SKM-1 treated with dmso at 0.1 percent for 144 hours (cell line): ENCODE measurements around the gene PRR11.
A peak's percentile ranks its signal among the peaks of the same experiment; 100 is the strongest.
"Not testable (repeated sequence)": the region's sequence is repeated elsewhere in the genome, so short reads cannot be mapped to it uniquely, and the experiment has no call there.

Experiments used
- DNase-seq: peaks from one replicate; lab custom pipeline; 2025; ENCODE audit not compliant: unreplicated experiment; lab: John Stamatoyannopoulos, UW

The PRR11 gene

GRCh38 chr17:59151591-59151990, 4.0 kb upstream of the PRR11 start:
- no peak for DNase-seq

DNA sequence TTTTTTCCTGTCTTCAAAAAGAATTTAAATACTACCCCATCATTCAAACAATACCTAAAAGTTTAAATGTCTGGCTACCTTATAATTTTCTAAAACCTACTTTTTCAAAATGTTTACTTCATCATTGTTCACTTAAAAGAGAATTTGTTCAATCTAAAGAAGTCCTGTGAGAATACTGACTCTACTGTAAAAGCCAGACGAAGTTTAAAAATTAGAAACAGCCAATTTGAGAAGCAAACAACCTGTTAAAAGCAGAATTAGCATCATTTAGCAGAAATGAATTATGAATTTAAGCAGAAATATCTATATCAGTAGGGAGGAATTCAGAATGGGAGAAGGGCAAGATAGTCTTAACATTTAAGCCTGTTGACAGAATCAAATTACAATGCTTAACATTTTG, 2.6 kb upstream of the PRR11 start:
- DNase-seq = no peak

DNA sequence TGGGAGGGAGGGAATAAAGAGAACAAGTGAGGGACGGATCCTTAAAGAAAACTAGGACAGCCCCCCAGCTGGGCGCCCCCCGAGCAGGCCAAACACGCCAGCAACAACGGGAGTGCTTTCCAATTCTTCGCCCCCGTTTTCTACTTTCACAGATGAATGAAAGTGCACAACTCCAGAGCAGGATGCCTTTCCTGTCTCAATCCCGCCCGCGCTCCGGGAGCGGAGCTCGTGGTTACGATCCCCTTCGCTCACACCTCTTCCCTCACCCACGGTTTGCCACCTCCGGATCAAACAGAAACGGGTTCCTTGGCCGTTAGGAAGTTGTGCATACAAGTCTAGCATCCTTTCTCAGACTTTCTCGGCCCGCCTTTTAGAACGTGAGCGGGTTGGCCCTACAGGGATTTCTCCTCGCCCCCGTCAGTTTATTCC, 1.2 kb upstream of the PRR11 start:
- DNase-seq = peak; percentile 39

DNA sequence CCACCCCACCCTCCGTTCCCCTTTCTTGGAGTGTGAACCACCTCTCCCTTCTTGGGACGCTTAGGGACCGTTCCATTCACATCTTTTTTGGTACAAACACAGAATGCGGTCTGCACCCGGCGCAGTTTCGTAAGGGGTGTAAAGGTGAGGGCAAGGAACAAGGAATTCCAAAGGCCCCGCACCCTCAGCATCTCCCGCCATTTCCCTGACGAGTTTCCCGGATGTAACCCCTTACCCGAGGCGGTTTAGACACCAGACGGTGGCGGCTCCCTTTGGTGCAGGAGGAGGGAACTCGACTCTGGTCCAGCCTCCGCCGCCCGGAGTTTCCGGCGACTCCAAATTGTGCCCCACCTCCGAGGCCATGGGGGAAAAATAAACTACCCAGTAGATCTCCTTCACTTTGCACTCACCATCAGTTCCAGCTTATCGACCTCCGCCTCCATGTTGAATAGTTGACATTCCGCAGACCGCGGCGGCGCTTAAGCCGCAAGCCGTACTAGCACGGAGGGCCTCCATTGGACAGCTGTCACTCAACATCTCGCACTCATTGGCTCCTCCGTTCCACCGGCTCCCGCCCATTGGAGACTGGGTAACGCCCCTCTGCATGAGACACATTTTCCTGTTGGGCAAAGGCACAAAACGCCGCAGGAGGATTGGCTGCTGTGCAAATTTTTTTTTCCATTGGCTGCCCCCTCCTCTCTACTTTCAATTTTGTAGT, 666 bp upstream of the PRR11 start, which contains the start of gene SKA2:
TSS of gene SKA2 (minus strand) at position 466 of the 718 bp plus-strand sequence. CDS start at position 443, 23 bp downstream.
- DNase-seq = peak; percentile 83

DNA sequence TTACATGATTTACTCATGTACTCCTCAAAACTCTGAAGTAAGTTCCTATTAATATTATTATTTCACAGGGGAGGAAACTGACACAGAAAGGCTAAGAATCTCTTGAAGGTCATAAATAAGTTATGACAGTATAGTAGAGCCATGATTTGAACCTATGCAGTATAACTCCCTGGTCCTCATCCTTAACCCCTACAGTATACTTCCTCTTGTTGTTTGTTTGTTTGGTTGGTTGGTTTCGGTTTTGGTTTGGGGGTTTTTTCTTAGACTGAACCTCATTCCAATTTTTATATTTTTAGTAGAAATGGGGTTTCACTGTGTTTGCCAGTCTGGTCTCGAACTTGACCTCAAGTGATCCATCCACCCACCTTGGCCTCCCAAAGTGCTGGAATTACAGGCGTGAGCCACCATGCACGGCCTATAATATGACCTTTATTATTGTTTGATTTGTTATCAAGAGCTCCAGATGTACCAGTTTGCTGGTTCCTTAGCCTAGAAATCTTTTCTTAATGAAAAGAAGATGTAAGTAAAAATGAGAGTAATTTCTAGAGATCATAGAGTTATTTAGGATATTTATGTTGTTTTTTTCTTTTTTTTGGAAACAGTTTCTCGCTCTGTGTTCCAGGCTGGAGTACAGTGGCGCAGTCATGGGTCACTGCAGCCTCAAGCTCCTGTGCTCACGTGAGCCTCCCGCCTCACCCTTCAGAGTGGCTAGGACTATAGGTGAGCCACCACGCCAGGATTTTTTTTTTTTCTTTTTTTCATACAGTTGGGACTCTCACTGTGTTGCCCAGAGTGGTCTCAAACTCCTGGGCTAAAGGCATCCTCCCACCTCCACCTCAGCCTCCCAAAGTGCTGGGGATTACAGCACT, 4.8 kb downstream of the PRR11 start:
- DNase-seq = no peak

GRCh38 chr17:59161477-59161876, 5.9 kb downstream of the PRR11 start:
- DNase-seq = no peak

- DNase-seq = peak; percentile 2
These were observed 10.4 kb downstream of the PRR11 start for GRCh38 chr17:59165933-59166342.

DNA sequence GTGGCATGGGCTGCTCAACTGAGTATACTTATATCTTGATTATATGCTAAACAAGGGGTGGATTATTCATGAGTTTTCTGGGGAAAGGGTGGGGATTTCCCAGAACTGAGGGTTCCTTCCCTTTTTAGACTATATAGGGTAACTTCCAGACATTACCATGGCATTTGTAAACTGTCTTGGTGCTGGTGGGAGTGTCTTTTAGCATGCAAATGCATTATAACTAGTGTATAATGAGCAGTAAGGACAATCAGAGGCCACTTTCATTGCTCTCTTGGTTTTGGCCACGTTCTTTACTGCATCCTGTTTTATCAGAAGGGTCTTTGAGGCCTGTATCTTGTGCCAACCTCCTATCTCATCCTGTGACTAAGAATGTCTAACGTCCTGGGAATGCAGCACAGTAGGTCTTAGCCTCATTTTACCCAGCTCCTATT, 12.0 kb downstream of the PRR11 start:
- DNase-seq = no peak

GRCh38 chr17:59172436-59173004, 17.0 kb downstream of the PRR11 start:
- no peak for DNase-seq

- DNase-seq = no peak
These were observed 19.1 kb downstream of the PRR11 start for GRCh38 chr17:59174671-59175070.

- no peak for DNase-seq
These were observed 19.5 kb downstream of the PRR11 start for GRCh38 chr17:59175076-59175475.

- DNase-seq = no peak
These were observed 22.9 kb downstream of the PRR11 start for GRCh38 chr17:59178266-59178985.

GRCh38 chr17:59179601-59180000, 24.1 kb downstream of the PRR11 start:
- not testable (repeated sequence) for DNase-seq

DNA sequence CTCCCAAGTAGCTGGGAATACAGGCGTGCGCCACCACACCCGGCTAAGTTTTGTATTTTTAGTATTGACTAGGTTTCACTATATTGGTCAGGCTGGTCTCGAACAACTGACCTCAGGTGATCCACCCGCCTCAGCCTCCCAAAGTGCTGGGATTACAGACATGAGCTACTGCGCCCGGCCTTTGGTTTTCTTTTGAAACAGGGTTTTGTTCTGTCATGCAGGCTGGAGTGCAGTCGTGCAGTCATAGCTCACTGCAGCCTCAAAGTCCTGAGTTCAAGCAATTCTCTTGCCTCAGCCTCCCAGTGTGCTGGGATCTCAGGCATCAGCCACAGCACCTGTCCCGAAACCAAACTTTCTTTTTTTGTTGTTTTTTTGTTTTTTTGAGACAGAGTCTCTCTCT, 25.1 kb downstream of the PRR11 start:
- DNase-seq = no peak

- no peak for DNase-seq
These were observed 25.9 kb downstream of the PRR11 start for GRCh38 chr17:59181481-59181880.

DNA sequence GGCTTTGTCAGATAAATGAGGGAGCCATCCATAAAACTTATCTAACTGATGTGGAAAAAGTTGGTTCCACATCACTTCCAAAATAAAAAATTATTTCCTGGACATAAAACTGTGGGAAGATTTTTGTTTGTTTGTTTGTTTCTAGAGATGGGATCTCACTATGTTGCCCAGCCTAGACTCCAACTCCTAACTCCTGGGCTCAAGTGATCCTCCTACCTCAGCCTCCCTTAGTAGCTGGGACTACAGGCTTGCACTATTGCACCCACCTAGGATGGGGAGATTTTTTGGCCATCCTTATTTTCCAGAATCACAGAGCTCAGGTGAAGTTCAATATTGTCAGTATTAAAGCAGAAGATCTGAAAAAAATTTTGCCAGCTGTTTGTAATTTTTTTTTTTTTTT, 30.5 kb downstream of the PRR11 start:
- DNase-seq = no peak

- no peak for DNase-seq
These were observed 31.3 kb downstream of the PRR11 start for GRCh38 chr17:59186850-59187249.

DNA sequence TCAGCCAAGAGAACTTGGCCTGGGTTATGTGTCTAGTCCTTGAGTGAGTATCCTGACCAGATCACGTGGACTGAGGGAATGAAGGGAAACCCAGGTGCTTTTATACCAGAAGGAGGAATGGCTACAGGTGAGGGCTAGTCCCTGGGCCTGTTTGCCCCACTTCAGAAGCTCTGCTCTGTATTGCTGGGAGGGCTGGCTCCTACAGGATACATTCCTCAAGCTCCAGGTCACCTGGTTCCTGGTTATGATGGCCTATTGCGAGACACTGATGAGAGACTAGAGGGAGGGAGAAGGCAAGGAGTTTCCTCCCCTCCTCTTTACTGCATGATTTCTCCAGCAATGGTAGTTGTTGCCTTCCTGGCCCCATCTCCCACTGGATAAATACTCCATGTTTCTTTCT, 35.3 kb downstream of the PRR11 start:
- no peak for DNase-seq

GRCh38 chr17:59193336-59193862, 37.9 kb downstream of the PRR11 start:
- DNase-seq = no peak

DNA sequence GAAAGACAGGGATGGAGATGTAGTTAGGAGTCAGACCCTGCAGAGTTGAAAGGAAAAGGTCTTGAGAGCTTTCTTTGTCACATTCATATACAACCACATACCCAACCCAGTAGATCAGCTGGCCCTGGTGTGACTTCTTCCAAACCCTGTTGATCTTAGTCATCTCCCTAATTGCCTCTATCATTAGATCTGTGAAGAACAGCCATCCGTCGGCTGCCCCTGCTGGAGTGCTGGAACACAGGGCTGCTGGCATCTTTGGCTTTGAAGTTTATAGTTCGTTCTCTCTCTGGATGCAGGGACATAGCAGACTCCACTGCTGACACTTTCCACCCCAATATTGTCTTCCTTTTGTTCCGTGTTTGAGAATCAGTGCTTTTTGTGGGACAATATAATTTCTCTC, 43.9 kb downstream of the PRR11 start:
- DNase-seq = no peak

DNA sequence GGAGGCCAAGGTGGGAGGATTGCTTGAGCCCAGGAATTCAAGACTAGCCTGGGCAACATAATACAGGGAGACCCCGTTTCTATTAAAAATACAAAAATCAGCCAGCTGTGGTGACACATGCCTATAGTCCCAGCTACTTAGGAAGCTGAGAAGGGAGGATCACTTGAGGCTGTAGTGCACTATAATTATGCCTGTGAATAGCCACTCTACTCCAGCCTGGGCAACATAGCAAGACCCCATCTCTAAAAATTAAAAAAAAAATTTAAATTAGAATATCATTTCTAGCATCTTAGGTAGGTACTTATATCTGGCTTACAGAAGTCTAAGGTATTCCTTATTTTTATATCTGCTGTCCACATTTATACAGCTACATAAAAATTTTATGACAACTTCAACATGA, 46.8 kb downstream of the PRR11 start:
- DNase-seq = no peak
